Right kidney (tissue), 1 donor: ENCODE measurements around the gene CIAO2B.
A peak's percentile ranks its signal among the peaks of the same experiment; 100 is the strongest.
"Not testable (repeated sequence)": the region's sequence is repeated elsewhere in the genome, so short reads cannot be mapped to it uniquely, and the experiment has no call there.

Experiments
- DNase-seq: peaks from one replicate; pipeline ENCODE4 v3.0.0-alpha.2; 2016

The CIAO2B gene

DNA sequence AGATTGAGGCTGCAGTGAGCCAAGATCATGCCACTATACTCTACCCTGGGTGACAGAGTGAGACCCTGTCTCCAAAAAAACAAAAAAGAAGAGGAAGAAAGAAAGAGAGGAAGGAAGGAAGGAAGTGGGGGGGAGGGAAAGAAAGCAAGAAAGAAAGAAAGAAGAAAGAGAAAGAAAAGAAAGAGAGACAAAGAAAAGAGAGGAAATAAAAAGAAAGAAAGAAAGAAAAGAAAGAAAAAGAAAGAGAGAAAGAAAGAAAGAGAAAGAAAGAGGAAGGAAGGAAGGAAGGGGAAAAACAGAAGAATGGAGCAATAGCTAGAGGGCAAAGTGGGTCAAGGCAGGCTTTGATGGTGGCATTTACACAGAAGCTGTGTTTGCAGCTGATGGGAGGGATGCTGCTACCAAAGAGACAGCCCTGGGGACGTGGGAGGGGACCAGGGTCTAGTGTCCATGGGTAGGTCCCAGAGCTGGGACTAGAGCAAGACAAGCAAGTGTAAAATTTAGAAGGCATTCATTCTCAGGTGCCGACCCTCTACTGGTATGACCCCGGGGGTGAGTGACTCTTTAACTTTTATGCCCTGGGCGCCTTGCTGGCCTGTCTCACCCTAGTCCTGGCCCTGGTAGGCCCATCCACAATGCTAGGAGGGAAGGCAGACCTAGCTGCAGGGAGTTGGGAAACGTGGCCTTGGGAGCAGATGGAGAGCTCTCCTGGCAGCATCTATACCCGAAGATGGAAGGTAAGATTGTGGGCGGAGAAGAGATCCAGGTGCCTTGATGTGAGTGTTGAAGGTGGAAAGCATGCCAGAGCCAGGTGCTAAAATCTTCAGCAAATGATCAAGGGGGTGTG lies 24.9 kb upstream of the CIAO2B start:
- DNase-seq = no peak

DNA sequence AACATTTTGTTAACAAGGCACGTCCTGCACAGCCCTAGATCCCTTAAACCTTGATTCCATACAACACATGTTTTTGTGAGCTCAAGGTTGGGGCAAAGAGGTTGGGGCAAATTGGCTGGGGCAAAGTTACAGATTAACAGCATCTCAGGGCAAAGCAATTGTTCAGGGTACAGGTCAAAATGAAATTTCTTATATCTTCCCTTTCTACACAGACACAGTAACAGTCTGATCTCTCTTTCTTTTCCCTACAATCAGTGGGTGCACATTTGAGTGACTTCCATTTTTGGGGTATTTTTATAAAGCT lies 21.9 kb upstream of the CIAO2B start:
- DNase-seq = not testable (repeated sequence)

DNA sequence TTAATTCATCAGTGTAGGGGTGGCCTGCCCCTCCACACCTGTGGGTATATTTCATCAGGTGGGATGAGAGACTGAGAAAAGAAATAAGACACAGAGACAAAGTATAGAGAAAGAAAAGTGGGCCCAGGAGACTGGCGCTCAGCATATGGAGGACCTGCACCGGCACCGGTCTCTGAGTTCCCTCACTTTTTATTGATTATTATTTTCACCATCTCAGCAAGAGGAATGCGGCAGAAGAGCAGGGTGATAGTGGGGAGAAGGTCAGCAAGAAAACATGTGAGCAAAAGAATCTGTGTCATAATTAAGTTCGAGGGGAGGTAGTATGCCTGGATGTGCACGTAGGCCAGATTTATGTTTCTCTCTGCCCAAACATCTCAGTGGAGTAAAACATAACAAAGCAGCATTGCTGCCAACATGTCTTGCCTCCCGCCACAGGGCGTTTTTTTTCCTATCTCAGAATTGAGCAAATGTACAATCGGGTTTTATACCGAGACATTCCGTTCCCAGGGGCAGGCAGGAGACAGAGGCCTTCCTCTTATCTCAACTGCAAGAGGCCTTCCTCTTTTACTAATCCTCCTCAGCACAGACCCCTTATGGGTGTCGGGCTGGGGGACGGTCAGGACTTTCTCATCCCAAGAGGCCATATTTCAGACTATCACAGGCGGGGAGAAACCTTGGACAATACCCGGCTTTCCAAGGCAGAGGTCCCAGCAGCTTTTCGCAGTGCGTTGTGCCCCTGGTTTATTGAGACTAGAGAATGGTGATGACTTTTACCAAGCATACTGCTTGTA lies 21.4 kb upstream of the CIAO2B start:
- not testable (repeated sequence) for DNase-seq

DNA sequence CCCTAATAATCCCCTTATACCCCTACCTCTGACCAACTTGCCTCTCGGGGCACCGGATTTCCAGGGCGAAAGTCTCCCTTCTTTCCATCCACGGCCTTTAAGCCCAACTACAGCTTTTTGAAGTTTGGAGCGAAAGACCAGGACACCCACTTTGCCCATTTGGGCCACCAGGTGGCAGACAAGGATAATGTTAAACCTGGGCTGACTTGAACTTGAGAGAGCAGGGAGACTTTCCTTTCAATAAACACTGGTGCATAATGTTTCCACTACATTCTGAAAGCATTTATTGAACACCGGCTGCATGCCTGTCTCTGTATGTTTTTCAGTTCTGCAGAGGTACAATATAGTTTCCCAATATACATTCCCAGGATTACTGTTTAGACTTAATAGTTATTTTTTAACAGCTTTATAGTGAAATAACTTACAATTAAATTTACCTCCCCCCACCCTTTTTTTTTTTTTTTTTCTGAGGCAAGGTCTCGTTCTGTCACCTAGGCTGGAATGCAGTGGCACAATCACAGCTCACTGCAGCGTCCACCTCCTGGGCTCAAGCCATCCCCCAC lies 20.0 kb upstream of the CIAO2B start:
- DNase-seq = peak; percentile 56

DNA sequence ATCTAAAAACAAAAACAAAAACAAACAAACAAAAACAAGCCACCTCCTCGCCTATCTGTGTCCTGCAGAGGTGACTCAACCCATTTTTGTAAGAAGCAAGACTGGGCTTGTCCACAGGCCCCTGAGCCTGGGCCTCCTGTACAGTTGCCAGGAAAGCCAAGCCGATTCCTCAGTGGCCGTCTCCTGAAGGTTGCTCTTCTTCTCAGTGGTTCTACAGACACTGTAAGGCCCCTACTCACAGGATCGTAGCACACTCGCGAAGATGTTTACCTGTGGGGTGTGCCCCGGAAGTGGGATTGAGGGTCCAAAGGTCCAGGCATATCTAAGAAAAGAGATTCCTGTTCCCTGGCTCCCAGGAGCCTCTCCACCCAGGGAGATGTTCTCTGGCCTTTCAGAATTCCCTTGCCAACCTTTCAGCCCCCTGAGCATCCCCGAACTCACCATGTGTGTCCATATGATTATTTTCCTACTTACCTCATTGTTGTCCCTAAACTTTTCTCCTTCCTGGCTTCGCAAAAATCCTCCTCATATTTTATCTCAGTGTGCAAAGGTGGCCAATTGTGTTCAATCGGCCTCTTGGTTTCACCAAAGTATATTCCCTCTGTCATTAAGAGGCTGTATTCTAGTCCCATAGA lies 19.4 kb upstream of the CIAO2B start:
- no peak for DNase-seq

DNA sequence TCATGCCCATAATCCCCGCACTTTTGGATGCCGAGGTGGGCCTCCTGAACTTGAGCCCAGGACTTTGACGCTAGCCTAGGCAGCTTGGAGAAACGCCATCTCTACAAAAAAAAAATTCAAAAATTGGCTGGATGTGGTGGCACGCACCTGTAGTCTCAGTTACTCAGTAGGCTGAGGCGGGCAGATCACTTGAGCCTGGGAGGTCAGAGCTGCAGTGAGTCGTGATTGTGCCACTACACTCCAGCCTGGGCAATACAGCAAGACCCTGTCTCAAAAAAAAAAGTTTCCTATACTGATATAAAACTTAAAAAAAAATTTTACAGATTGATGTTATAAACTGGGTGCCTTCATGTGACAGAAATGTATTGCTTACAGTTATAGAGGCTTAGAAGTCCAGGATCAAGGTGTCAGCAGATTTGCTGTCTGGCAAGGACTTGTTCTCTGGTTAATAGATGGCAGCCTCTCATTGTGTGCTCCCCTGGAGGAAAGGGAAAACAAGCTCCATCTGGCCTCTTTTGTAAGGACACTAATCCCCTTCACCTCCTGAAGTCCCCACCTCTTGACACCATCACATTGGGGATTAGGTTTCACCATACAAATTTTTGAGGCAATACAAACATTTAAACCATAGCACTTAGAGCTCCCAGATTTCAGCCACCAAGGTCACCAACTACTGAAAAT lies 18.4 kb upstream of the CIAO2B start:
- no peak for DNase-seq

DNA sequence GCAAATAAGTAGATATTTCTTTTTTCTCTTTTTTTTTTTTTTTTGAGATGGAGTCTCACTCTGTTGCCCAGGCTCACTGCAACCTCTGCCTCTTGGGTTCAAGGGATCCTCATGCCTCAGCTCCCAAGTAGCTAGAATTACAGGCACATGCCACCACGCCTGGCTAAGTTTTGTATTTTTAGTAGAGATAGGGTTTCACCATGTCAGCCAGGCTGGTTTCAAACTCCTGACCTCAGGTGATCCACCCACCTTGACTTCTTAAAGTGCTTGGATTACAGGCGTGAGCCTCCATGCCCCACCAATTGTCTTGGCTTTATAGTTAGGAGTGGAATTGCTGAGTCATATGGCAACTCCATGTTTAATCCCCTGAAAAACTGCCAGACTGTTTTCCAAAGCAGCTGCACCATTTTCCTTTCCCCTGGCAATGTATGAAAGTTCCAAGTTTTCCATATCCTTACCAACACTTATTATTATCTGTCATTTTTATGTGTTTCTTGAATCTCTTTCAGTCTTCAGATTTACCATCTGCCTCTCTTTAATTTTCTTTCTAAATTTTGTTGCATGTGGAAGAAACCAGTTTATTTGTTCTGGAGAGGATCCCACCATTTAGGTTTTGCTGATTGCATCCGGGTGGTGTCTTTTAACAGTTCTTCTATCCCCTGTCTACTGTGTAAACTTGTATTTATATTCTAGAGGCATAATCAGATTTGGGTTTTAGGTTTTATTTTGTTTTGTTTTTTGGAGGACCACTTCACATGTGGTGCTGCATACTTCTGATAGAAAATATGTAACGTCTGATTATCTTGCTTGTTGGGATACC lies 17.0 kb upstream of the CIAO2B start:
- DNase-seq = no peak

DNA sequence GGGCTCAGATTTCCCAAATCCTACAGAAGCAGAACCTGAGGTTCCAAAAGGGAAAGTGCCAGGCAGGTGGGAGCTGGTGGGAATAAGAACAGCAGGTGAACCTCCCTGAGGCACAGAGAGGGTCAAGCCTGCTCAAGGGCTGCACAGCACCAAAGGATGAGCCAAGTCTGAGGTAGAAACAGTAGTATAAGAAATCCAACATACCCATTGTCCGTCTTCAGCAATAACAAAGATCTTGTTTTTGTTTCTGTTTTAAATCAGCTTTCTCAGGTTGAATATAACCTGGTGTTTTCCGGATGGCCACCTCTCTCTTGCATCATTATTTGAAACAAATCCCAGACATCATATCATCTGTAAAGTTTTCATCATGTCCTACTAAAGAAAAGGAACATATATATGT lies 16.2 kb upstream of the CIAO2B start:
- DNase-seq = no peak

DNA sequence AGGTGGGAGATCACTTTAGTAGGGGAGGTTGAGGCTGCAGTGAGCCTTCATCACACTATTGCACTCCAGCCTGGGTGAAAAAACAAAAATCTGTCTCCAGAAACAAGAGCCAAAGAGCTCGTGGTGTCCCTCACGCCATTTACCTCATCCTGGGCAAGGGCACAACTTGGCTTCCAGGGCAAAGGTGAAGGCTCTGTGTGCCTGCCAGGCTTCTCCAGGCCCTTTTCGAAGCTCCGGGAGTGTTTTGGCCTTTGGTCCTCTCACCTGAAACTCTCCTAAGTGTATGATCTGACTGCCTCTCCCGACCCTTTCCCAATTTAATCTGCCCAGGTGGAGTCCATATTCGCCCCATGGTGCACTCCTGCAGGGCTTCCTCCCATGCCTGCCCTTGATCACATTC lies 15.3 kb upstream of the CIAO2B start:
- DNase-seq = no peak

DNA sequence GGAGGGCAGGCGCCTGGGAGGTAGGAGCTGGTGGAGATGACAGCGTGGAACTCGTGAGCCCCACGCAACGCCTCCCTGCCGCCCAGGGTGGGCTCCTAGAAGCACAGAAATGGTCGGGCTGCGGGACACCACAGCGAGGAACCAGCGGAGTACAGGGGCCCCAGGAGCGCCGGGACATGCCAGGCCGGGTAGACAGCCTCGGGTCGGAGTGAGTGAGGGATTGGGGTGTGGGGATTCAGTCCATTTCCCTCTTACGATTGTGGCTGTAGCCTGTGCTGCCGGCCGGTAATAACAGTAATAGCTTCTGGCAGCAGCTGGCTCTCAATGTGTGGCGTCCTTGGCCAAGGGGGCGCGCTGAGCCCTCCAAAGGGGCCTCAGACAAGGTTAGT lies 14.6 kb upstream of the CIAO2B start:
- DNase-seq = peak; percentile 41

DNA sequence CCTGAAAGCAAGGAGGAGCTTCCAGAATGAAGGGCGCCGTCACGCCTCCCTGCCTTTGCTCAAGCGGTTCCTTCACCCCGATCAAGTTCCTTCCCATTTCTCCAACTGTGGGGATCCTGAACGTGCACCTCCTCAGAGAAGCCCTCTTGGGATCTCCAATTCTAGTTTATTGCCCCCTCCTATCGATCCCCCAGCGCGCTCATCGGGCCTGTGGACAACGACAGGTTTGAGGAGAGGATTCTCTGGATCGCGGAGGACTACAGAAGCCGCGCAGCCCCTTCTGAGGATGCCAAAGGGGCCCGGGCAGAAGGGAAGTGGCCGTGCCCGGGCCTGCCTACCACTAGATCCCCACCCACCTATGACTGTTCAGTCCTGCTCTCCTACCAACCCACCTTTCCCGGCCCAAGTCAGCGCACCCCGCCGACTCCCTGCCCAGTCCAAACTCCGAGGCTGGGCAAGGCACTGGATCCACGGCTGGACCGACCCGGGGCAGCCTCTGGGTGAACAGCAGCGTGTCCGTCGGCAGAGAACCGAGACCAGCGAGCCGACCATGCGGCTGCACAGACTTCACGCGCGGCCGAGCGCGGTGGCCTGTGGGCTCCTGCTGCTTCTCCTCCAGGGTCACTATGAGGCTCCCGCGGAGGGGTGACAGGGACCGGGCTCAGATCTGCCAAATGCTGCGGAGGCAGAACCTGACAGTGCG lies 14.1 kb upstream of the CIAO2B start:
- DNase-seq = peak; percentile 63

DNA sequence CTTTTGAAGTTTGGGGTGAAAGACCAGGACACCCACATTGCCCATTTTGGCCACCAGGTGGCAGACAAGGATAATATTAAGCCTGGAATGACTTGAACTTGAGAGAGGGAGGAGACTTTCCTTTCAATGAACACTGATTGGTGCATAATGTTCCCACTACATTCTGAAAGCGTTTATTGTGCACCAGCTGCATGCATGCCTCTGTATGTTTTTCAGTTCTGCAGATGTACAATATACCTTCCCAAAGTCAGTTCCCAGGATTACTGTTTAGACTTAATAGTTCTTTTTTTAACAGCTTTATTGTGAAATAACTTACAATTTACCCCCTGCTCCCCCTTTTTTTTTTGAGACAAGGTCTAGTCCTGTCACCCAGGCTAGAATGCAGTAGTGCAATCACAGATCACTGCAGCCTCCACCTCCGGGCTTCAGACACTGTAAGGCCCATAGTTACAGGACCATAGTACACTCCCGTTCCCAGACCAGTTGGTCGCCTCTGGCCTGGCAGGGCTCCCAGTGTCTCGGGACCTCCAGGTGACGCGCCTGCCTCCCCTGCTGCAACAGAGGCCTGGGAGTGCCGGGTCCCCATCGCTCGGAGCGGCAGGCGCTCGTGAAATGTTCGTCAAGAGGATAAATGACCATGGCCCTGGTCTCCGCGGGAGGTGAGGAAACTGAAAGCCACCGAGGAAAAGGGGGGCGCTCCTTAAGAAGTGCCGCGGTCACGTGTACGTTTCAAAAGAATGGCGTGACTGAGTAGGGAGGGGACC lies 13.3 kb upstream of the CIAO2B start:
- peak; percentile 67 for DNase-seq

DNA sequence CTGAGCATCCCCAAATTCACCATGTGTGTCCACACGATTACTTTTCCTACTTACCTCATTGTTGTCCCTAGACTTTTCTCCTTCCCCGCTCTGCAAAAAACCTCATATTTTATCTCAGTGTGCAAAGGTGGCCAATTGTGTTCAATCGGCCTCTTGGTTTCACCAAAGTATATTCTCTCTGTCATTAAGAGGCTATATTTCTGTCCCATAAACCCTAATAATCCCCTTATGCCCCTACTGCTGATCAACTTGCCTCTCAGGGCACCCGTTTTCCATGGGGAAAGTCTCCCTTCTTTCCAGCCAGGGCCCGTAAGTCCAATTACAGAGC lies 12.7 kb upstream of the CIAO2B start:
- no peak for DNase-seq

DNA sequence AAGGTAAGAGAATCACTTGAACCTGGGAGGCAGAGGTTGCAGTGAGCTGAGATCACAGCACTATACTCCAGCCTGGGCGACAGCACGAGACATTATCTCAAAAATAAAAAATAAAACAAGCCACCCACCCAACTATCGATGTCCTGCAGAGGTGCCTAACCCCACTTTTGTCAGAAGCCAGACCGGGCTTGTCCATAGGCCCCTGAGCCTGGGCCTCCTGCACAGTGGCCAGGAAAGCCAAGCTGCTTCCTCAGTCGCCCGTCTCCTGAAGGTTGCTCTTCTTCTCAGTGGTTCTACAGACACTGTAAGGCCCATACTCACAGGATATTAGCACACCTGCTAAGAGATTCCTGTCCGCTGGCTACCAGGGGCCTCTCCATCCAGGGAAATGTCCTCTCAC lies 12.3 kb upstream of the CIAO2B start:
- DNase-seq = no peak

DNA sequence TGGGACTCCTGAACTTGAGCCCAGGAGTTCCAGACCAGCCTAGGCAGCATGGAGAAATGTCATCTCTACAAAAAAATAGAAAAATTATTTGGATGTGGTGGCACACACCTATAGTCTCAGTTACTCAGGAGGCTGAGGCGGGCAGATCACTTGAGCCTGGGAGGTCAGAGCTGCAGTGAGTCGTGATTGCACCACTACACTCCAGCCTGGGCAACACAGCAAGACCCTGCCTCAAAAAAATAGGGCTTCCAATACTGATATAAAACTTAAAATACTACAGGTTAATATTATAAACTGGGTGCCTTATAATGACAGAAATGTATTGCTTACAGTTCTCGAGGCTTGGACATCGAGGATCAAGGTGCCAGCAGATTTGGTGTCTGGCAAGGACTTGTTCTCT lies 11.7 kb upstream of the CIAO2B start:
- DNase-seq = no peak

DNA sequence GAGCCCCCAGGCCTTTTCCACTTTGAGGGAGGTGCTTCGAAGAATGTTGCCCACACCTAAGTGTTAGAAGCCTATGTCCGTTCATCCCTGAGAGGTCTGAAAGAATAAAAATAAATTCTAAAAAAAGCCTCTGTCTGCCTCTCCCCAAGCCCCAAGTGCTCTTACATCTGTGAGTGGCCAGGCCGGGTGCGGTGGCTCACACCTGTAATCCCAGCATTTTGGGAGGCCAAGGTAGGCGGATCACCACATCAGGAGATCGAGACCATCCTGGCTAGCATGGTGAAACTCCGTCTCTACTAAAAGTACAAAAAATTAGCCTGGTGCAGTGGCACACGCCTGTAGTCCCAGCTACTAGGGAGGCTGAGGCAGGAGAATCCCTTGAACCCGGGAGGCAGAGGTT lies 10.8 kb upstream of the CIAO2B start:
- DNase-seq = not testable (repeated sequence)

DNA sequence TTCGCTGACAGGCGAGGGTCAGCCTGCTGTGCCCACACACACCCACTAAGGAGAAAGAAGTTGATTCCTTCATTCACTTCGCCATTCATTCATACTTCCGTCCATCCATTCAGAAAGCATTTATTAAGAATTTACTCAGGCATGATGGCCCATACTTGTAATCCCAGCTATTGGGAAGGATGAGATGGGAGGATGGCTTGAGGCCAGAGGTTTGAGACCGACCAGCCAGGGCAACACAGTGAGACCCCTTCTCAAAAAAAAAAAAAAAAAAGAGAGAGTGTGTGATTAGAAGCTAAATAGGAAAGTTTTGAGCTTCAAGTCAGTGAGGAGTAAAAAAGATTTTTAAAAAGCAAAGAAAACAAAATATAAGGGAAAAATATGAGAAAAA lies 9.8 kb upstream of the CIAO2B start:
- DNase-seq = no peak

DNA sequence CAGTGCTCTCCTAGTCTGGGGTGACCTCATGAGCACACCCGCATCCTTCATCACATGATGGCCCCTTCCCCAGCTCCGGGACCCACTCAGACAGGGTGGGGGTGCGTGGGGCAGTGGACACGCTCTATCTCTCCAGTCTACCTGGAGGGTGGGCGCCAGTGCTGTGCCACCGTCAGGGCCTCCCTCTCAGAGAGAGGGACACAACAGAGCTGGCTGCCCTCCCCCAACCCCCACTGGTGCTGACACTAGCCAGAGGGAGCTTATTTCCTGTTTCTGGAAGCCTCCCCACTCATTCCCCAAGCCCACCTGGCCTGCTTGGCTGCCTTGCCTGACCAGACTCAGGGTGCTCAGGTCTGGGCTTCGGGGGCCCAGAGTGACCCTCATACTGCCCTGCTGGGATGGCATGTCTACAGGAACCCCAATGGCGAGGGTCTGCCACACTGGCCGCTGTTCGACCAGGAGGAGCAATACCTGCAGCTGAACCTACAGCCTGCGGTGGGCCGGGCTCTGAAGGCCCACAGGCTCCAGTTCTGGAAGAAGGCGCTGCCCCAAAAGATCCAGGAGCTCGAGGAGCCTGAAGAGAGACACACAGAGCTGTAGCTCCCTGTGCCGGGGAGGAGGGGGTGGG lies 9.3 kb upstream of the CIAO2B start:
- DNase-seq = no peak

DNA sequence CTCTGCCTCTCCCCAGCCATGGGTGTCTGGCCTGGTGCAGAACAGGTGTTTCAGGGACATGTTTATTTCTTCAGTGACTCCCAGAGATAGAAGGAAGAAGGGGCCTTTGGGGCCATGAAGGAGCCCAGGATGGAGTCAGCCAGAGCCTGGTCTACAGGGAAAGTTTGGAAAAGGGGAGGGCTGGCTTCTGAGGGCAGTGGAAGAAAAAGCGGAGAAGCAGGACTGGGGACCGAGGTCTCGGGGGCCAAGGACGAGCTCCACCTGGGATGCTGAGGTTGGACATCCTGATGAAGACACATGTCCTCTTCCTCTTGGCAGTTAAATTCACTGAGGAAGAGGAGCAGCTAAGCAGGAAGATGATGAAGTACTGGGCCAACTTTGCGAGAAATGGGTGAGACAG lies 8.8 kb upstream of the CIAO2B start:
- DNase-seq = no peak

DNA sequence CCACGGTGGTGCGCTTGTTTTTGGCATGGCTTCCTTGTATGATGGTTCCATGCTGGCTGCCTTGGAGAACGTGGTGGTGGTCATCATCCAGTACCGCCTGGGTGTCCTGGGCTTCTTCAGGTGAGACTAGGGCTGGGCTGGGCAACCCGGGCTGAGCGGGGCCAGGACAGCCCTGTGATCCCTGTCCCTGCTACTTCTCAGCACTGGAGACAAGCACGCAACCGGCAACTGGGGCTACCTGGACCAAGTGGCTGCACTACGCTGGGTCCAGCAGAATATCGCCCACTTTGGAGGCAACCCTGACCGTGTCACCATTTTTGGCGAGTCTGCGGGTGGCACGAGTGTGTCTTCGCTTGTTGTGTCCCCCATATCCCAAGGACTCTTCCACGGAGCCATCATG lies 6.0 kb upstream of the CIAO2B start:
- no peak for DNase-seq
